ENCODE results near the gene SLC44A5. TPM values are rescaled to one million over a fixed set of nuclear protein-coding genes. Genes with fewer than 3 reads are reported as not detected.

The SLC44A5 gene
- total RNA-seq, 1 experiment from 2014 or later: 2.4 TPM

DNA sequence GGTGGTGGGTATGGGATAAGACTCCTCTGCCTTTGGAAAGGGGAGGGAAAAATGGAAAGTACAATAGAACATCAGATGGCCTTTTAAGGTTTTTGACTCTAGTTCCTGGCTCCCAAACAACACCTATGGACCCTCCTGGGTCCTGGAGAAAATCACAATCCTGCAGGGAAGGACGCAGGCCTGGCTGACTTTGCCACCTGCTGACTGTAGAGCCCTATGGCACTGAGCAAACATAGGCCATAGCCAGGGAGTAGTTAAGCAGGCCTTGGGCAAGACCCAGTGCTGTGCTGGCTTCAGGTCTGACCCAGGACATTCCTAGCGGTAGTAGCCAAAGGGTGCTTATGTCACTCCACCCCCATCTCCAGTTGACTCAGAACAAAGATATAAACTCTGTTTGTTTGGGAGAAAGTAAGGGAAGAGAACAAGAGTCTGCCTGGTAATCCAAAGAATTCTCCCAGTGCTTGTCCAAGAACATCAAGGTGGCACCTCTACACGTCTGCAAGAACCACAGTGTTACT, 149.0 kb downstream of the SLC44A5 start:
- WGBS (ENCODE audit: extremely low coverage, insufficient read length, low lambda C conversion rate): no CpG with 5 or more reads among the region's 3 CpGs
- Histone ChIP-seq H3K9ac (ENCODE audit: extremely low read depth, insufficient read length, low read length) (no peak overlapping the region), H3K56ac (ENCODE audit: insufficient read length, low read depth, low read length) (no peak overlapping the region), H3T11ph (ENCODE audit: low read length) (no peak overlapping the region), H4K91ac (ENCODE audit: insufficient read length, low read depth, low read length) (no peak overlapping the region), H3K4me2 (ENCODE audit: insufficient read depth, insufficient read length, low read length) (no peak overlapping the region), H4K8ac (replicated peaks; ENCODE audit: insufficient read length, low read depth, low read length) (no peak overlapping the region), H2AK5ac (ENCODE audit: insufficient read length, low read length) (no peak overlapping the region), H4K5ac (ENCODE audit: insufficient read length, low read depth, low read length) (no peak overlapping the region), H3K23me2 (ENCODE audit: insufficient read length, low read depth, low read length, poor library complexity, severe bottlenecking) (no peaks in the 10 kb centered on the region), H3K27me3 (ENCODE audit: insufficient read depth, low read length) (no peaks in the 10 kb centered on the region), H3K4me1 (ENCODE audit: insufficient read depth, low read length) (no peaks in the 10 kb centered on the region), H3K79me1 (ENCODE audit: insufficient read depth, low read depth, low read length, poor library complexity, severe bottlenecking) (no peaks in the 10 kb centered on the region), H3K18ac (ENCODE audit: insufficient read length, low read depth, low read length) (no peak overlapping the region), H3K14ac (ENCODE audit: insufficient read depth, low read length) (peak overlapping the region; percentile 56; the same call in 1 of the 2 replicates), H2AFZ (ENCODE audit: low read length) (no peak overlapping the region), H3K9me3 (ENCODE audit: control insufficient read depth, low read depth, low read length) (no peaks in the 10 kb centered on the region), H2BK15ac (ENCODE audit: low read depth, low read length) (no peak overlapping the region), H2BK20ac (ENCODE audit: low read depth, low read length, poor library complexity, severe bottlenecking) (no peak overlapping the region), H2BK5ac (ENCODE audit: insufficient read length, low read length) (no peak overlapping the region), H4K20me1 (ENCODE audit: control insufficient read depth, insufficient read depth, insufficient read length) (no peaks in the 10 kb centered on the region), H2BK12ac (ENCODE audit: insufficient read length, low read depth, low read length) (no peak overlapping the region), H2BK120ac (ENCODE audit: low read depth, low read length, poor library complexity, severe bottlenecking) (no peak overlapping the region), H3K79me2 (ENCODE audit: insufficient read depth, low read length) (no peaks in the 10 kb centered on the region), H3K4ac (ENCODE audit: low read depth, low read length) (no peak overlapping the region), H3K23ac (ENCODE audit: insufficient read length, low read depth, low read length) (no peak overlapping the region), H3K27ac (ENCODE audit: insufficient read length, low read depth, low read length) (no peak overlapping the region)
- no peaks in the 10 kb centered on the region for H3K4me1 Mint-ChIP-seq
- TF ChIP-seq, protein P1, sequence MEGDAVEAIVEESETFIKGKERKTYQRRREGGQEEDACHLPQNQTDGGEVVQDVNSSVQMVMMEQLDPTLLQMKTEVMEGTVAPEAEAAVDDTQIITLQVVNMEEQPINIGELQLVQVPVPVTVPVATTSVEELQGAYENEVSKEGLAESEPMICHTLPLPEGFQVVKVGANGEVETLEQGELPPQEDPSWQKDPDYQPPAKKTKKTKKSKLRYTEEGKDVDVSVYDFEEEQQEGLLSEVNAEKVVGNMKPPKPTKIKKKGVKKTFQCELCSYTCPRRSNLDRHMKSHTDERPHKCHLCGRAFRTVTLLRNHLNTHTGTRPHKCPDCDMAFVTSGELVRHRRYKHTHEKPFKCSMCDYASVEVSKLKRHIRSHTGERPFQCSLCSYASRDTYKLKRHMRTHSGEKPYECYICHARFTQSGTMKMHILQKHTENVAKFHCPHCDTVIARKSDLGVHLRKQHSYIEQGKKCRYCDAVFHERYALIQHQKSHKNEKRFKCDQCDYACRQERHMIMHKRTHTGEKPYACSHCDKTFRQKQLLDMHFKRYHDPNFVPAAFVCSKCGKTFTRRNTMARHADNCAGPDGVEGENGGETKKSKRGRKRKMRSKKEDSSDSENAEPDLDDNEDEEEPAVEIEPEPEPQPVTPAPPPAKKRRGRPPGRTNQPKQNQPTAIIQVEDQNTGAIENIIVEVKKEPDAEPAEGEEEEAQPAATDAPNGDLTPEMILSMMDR (conservative IDR thresholded peaks at IDR 0.05): no peak
- H3K36me3 Mint-ChIP-seq (ENCODE audit: insufficient read depth in 1 of 3, low read depth in 3 of 3): peaks cover 0 to 10% (median 2%) of the 10 kb centered on the region in 3 experiments; a peak in 3 of 7 replicates
- DNase-seq: no peak
- H3K27me3 Mint-ChIP-seq (ENCODE audit: low read depth): no peaks in the 10 kb centered on the region
- H3K4me3 Mint-ChIP-seq: no peak overlapping the region
- no peak overlapping the region for H3K27ac Mint-ChIP-seq
- H3K9me3 Mint-ChIP-seq: peaks cover 0 to 6% of the 10 kb centered on the region in 2 experiments; a peak in 2 of 5 replicates
